Lower lobe of right lung (tissue), 2 donors: ENCODE results near the gene EXOC3. TPM values are rescaled to one million over a fixed set of nuclear protein-coding genes. Genes with fewer than 3 reads are reported as not detected.

Experiments
- ATAC-seq, 2 donors: fragments of 200-7000 bp; cut with Tn5 transposase; one replicate each; pipeline ENCODE4 v1.9.1; 2020 to 2022; ENCODE audit warnings: mild to moderate bottlenecking in 2 of 2, moderate library complexity in 2 of 2
- DNase-seq: peaks from one replicate; pipeline ENCODE4 v3.0.0-alpha.2; 2020
- H3K27ac ChIP-seq: fragments of 200-600 bp; one replicate; pipeline ENCODE4 v1.8.0; 2022
- H3K27me3 ChIP-seq: fragments of 200-600 bp; one replicate; pipeline ENCODE4 v1.8.0; 2022; ENCODE audit warnings: low read depth
- H3K36me3 ChIP-seq: fragments of 200-600 bp; one replicate; pipeline ENCODE4 v1.8.0; 2022; ENCODE audit warnings: mild to moderate bottlenecking
- H3K4me1 ChIP-seq: fragments of 200-600 bp; one replicate; pipeline ENCODE4 v1.8.0; 2022
- H3K4me3 ChIP-seq: fragments of 200-600 bp; one replicate; pipeline ENCODE4 v1.8.0; 2022; ENCODE audit warnings: mild to moderate bottlenecking
- H3K9me3 ChIP-seq: fragments of 200-600 bp; one replicate; pipeline ENCODE4 v1.8.0; 2022
- intact Hi-C: fragments of 100-400 bp; cut with DNase I; formaldehyde crosslinking; loops from one replicate; pipeline ENCODE4 v1.11.0; 2022
- total RNA-seq: library from RNA; stranded (reverse); fragmentation: NEBNext Ultra II Directional; extraction: Animal tissue kit (Norgen Biotek cat#: 25700); gene quantifications from one replicate; pipeline ENCODE4 v1.2.1, GENCODE V29; 2021
- TF ChIP-seq, protein P1 (sequence below): fragments of 200-600 bp; IDR thresholded peaks from one replicate; pipeline ENCODE4 v1.8.0; 2022; ENCODE audit warnings: antibody characterized with exemption, mild to moderate bottlenecking
- donor health status: DM: no; HTN: yes; CAD: no; lungs with severe emphysema.

EXOC3 gene
- total RNA-seq, 1 donor from 2014 or later, result 58.9 TPM

GRCh38 chr5:441996-442334 lies 1.0 kb upstream of the EXOC3 start:
- intact Hi-C loops, result no loop called here
- Histone ChIP-seq H3K4me3 (peak overlapping the region; percentile 94), H3K27me3 (no peaks in the 10 kb centered on the region), H3K27ac (no peak overlapping the region), H3K36me3 (peaks cover 13% of the 10 kb centered on the region), H3K9me3 (no peaks in the 10 kb centered on the region), H3K4me1 (peaks cover 24% of the 10 kb centered on the region)
- TF ChIP-seq, protein P1, sequence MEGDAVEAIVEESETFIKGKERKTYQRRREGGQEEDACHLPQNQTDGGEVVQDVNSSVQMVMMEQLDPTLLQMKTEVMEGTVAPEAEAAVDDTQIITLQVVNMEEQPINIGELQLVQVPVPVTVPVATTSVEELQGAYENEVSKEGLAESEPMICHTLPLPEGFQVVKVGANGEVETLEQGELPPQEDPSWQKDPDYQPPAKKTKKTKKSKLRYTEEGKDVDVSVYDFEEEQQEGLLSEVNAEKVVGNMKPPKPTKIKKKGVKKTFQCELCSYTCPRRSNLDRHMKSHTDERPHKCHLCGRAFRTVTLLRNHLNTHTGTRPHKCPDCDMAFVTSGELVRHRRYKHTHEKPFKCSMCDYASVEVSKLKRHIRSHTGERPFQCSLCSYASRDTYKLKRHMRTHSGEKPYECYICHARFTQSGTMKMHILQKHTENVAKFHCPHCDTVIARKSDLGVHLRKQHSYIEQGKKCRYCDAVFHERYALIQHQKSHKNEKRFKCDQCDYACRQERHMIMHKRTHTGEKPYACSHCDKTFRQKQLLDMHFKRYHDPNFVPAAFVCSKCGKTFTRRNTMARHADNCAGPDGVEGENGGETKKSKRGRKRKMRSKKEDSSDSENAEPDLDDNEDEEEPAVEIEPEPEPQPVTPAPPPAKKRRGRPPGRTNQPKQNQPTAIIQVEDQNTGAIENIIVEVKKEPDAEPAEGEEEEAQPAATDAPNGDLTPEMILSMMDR, result no peak
- ATAC-seq (no peak), DNase-seq (no peak)

DNA sequence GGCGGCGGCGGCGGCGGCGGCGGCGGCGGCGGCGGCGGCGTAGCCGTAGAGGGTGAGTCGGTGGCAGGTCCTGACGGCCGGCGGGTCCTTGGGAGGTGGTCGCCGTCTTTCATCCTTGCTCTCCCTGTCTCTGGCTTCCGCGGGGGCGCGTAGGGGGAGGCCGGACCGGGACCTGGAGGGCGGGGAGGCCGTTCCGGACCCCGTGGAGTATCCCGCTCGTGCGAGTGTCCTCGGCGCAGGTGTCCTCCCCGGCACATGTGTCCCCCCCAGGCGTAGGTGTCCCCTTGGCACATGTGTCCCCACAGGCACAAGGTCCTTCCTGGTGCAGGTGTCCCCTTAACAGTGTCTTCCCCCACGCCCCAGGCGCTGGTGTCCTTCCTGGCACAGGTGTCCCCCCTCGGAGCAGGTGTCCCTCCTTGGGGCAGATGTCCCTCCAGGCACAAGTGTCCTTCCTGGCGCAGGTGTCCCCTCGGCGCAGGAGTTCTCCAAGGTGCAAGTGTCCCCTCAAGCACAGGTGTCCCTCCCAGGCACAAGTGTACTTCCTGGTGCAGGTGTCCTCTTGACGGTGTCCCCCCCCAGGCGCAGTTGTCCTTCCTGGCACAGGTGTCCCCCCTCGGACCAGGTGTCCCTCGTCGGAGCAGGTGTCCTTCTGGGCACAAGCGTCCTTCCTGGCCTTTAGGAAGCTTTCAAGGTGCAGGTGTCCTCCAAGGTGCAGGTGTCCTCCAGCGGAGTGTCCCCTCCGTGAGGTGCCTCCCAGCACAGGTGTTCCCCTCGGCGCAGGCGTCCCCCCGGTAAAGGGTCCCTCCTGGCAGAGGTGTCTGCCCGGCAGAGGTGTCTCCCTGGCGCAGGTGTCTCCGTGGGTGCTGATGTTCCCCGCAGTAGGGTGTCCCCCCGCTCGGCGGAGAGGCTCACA lies 519 bp downstream of the EXOC3 start:
- H3K4me1 ChIP-seq, result peaks cover 33% of the 10 kb centered on the region
- peak overlapping the region; percentile 94 for H3K4me3 ChIP-seq
- intact Hi-C loops, result no loop called here
- no peaks in the 10 kb centered on the region for H3K9me3 ChIP-seq
- TF ChIP-seq, protein P1, result no peak
- H3K36me3 ChIP-seq, result peaks cover 29% of the 10 kb centered on the region
- peak; percentile 41 to 54 for ATAC-seq
- H3K27me3 ChIP-seq, result no peaks in the 10 kb centered on the region
- H3K27ac ChIP-seq, result peak overlapping the region; percentile 90
- no peak for DNase-seq

- ATAC-seq, result no peak
- peak overlapping the region; percentile 94 for H3K4me3 ChIP-seq
- TF ChIP-seq, protein P1, result no peak
- peaks cover 38% of the 10 kb centered on the region for H3K4me1 ChIP-seq
- no peaks in the 10 kb centered on the region for H3K9me3 ChIP-seq
- intact Hi-C loops, result no loop called here
- no peak for DNase-seq
- H3K27me3 ChIP-seq, result no peaks in the 10 kb centered on the region
- no peak overlapping the region for H3K27ac ChIP-seq
- H3K36me3 ChIP-seq, result peaks cover 36% of the 10 kb centered on the region
Observed at GRCh38 chr5:444226-444625, 1.2 kb downstream of the EXOC3 start.

DNA sequence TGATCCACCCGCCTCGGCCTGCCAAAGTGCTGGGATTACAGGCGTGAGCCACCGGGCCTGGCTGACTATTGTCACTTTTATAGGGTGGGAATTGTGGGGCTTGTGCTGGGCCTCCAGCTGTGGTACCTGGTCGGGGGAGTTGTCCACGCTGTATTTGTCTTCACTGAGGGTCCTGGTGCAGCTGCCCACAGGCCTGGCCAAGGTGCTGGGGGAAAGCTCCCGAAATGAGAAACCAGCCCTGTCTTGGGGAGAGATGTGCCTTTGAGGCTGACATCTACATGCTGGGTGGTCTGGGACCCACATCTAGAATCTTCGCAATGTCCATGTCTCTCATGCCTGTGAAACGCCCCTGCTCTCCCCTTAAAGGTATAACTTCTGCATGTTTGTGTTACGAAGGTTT lies 2.6 kb downstream of the EXOC3 start:
- TF ChIP-seq, protein P1, result no peak
- DNase-seq (no peak), ATAC-seq (no peak)
- Histone ChIP-seq H3K4me1 (peaks cover 38% of the 10 kb centered on the region), H3K4me3 (no peak overlapping the region), H3K9me3 (no peaks in the 10 kb centered on the region), H3K36me3 (peaks cover 50% of the 10 kb centered on the region), H3K27ac (no peak overlapping the region), H3K27me3 (no peaks in the 10 kb centered on the region)
- intact Hi-C loops, result no loop called here

- DNase-seq (no peak), ATAC-seq (no peak)
- Histone ChIP-seq H3K27me3 (no peaks in the 10 kb centered on the region), H3K36me3 (peaks cover 56% of the 10 kb centered on the region), H3K9me3 (no peaks in the 10 kb centered on the region), H3K4me3 (no peak overlapping the region), H3K27ac (no peak overlapping the region), H3K4me1 (peaks cover 38% of the 10 kb centered on the region)
- TF ChIP-seq, protein P1, result no peak
- intact Hi-C loops, result no loop called here
Observed at GRCh38 chr5:446066-446882, 3.3 kb downstream of the EXOC3 start.
